Naive B cell (primary cell): Measurements from ENCODE around the gene ZNF212. TPM values are rescaled to one million over a fixed set of nuclear protein-coding genes. Genes with fewer than 3 reads are reported as not detected.
A peak's percentile ranks its signal among the peaks of the same experiment; 100 is the strongest.
"Not testable (repeated sequence)": the region's sequence is repeated elsewhere in the genome, so short reads cannot be mapped to it uniquely, and the experiment has no call there.

Experiments used
- ATAC-seq, 2 donors: fragments of 150-1000 bp; cut with Tn5 transposase; 2 replicates each; pipeline ENCODE4 v1.10.0; 2021; ENCODE audit warnings: low read depth in 2 of 2, mild to moderate bottlenecking in 2 of 2, moderate library complexity in 2 of 2
- DNase-seq: peaks from one replicate; pipeline ENCODE4 v3.0.0; 2022
- H3K27ac Mint-ChIP-seq, 6 donors: one replicate each; pipeline ENCODE4 v1.8.0; 2020 to 2022; ENCODE audit warnings: mild to moderate bottlenecking in 6 of 6, mixed read lengths in 6 of 6, moderate library complexity in 5 of 6, inconsistent platforms in 2 of 6
- H3K27me3 Mint-ChIP-seq, 3 donors: one replicate each; pipeline ENCODE4 v1.8.0; 2021 to 2022; ENCODE audit warnings: mixed read lengths in 3 of 3, mild to moderate bottlenecking in 1 of 3
- H3K36me3 Mint-ChIP-seq, 2 donors: one replicate each; pipeline ENCODE4 v1.8.0; 2020 to 2022; ENCODE audit warnings: mixed read lengths in 2 of 2, inconsistent platforms in 1 of 2, mild to moderate bottlenecking in 1 of 2
- H3K4me1 Mint-ChIP-seq, 3 donors: one replicate each; pipeline ENCODE4 v1.8.0; 2020 to 2022; ENCODE audit warnings: mixed read lengths in 3 of 3, inconsistent platforms in 1 of 3, mild to moderate bottlenecking in 1 of 3, moderate library complexity in 1 of 3
- H3K4me3 Mint-ChIP-seq, 8 donors: one replicate each; pipeline ENCODE4 v1.8.0; 2020 to 2022; ENCODE audit warnings: mild to moderate bottlenecking in 8 of 8, mixed read lengths in 8 of 8, moderate library complexity in 8 of 8, inconsistent platforms in 2 of 8
- H3K9me3 Mint-ChIP-seq, 7 donors: one replicate each; pipeline ENCODE4 v1.8.0; 2020 to 2022; ENCODE audit warnings: mixed read lengths in 7 of 7, mild to moderate bottlenecking in 5 of 7, inconsistent platforms in 2 of 7, moderate library complexity in 1 of 7
- polyA plus RNA-seq, 6 donors: library from polyadenylated mRNA; unstranded; fragments of 300-500 nt; fragmentation: Illumina TruSeq; gene quantifications; one replicate each; pipeline ENCODE4 v1.2.3, GENCODE V29; 2021; ENCODE audit warnings: low read depth in 6 of 6

The ZNF212 gene
- polyA plus RNA-seq, 6 donors from 2014 or later, result 1.8 to 10.3 (median 5.5) TPM

GRCh38 chr7:149225656-149226055 lies 13.8 kb upstream of the ZNF212 start:
- H3K27ac Mint-ChIP-seq, result peak overlapping the region in 1 of 6 donors; percentile 76
- peaks cover 0 to 5% (median 0%) of the 10 kb centered on the region in 3 donors for H3K4me1 Mint-ChIP-seq
- peak overlapping the region in 1 of 8 donors; percentile 35 for H3K4me3 Mint-ChIP-seq
- ATAC-seq, result no peak
- H3K27me3 Mint-ChIP-seq, result peaks cover 0 to 6% (median 5%) of the 10 kb centered on the region in 3 donors
- no peak for DNase-seq
- H3K9me3 Mint-ChIP-seq, result no peaks in the 10 kb centered on the region
- peaks cover 0 to 23% of the 10 kb centered on the region in 2 donors for H3K36me3 Mint-ChIP-seq

GRCh38 chr7:149226366-149226765 lies 13.1 kb upstream of the ZNF212 start:
- not testable (repeated sequence) for H3K9me3 Mint-ChIP-seq, DNase-seq, H3K4me3 Mint-ChIP-seq, H3K27me3 Mint-ChIP-seq, H3K4me1 Mint-ChIP-seq, ATAC-seq
- H3K27ac Mint-ChIP-seq, result peak overlapping the region in 1 of 6 donors; percentile 13
- H3K36me3 Mint-ChIP-seq, result peaks cover 0 to 19% of the 10 kb centered on the region in 2 donors

DNA sequence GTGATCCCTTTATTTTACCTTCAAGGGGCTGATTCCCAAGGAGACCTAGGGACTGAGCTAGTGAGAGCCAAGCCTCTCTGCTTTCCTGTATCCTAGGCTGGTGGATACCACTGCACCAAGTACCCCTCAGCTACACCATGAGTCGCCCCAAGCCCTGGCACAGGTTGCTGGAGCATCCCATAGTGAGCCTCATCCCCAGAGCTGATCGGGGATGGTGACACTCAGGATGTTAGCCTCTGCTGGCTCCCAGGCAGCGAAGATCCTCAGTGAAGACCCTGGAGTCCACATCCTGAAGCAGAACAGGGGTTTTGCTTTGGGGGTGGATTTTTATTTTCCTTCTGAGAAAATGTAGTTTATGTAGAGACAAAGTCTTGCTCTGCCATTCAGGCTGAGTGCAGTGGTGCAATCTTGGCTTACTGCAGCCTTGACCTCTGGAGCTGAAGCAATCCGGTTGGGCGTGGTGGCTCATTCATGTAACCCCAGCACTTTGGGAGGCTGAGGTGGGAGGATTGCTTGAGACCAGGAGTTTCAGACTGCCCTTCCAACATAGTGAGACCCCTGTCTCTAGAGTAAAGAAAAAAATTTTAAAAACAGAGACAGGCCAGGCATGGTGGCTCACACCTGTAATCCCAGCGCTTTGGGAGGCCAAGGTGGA lies 12.5 kb upstream of the ZNF212 start:
- Mint-ChIP-seq H3K27ac (no peak overlapping the region), H3K4me1 (no peaks in the 10 kb centered on the region), H3K4me3 (no peak overlapping the region), H3K27me3 (peaks cover 0 to 6% (median 5%) of the 10 kb centered on the region in 3 donors), H3K9me3 (no peaks in the 10 kb centered on the region), H3K36me3 (peaks cover 0 to 13% of the 10 kb centered on the region in 2 donors)
- no peak for ATAC-seq
- no peak for DNase-seq

- H3K36me3 Mint-ChIP-seq, result peaks cover 0 to 13% of the 10 kb centered on the region in 2 donors
- H3K4me3 Mint-ChIP-seq, result no peak overlapping the region
- ATAC-seq, result no peak
- H3K27ac Mint-ChIP-seq, result peak overlapping the region in 1 of 6 donors; percentile 3
- no peaks in the 10 kb centered on the region for H3K4me1 Mint-ChIP-seq
- H3K27me3 Mint-ChIP-seq, result peaks cover 10 to 18% (median 12%) of the 10 kb centered on the region in 3 donors
- no peaks in the 10 kb centered on the region for H3K9me3 Mint-ChIP-seq
- DNase-seq, result no peak
These were observed 10.5 kb upstream of the ZNF212 start for GRCh38 chr7:149228831-149229471.

DNA sequence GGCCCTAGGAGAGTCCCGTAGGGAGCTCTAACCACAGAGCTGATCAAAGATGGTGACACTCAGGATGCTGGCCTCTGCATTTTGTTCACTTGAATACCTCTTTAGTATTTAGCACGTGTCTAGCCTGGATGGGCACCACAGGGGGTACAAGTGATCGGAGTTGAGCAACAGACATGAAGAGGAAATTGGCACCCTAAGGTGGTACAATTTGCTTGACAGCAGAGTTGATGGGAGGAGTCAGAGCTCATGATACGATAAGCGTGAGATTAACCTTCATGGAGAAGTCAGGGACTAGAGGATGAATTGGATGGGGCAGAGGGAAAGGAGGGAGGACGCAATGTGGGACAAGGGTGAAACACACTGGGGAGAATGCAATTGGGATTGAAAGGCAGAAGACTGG lies 9.9 kb upstream of the ZNF212 start:
- H3K27ac Mint-ChIP-seq, result peak overlapping the region in 1 of 6 donors; percentile 31

GRCh38 chr7:149232362-149232761 lies 7.1 kb upstream of the ZNF212 start:
- no peak for ATAC-seq
- Mint-ChIP-seq H3K36me3 (no peaks in the 10 kb centered on the region), H3K4me1 (no peaks in the 10 kb centered on the region), H3K27ac (no peak overlapping the region), H3K4me3 (peak overlapping the region in 1 of 8 donors; percentile 60), H3K27me3 (peaks cover 12 to 31% (median 15%) of the 10 kb centered on the region in 3 donors), H3K9me3 (no peaks in the 10 kb centered on the region)
- no peak for DNase-seq

More for the DNA sequence above, 9.9 kb upstream of the ZNF212 start:
- Mint-ChIP-seq H3K4me1 (no peaks in the 10 kb centered on the region), H3K4me3 (no peak overlapping the region), H3K36me3 (peaks cover 0 to 13% of the 10 kb centered on the region in 2 donors), H3K9me3 (no peaks in the 10 kb centered on the region), H3K27me3 (peaks cover 10 to 22% (median 12%) of the 10 kb centered on the region in 3 donors)
- DNase-seq, result no peak
- ATAC-seq, result no peak

GRCh38 chr7:149233655-149234204 lies 5.7 kb upstream of the ZNF212 start:
- DNase-seq, ATAC-seq, H3K4me3 Mint-ChIP-seq, H3K9me3 Mint-ChIP-seq, H3K27ac Mint-ChIP-seq, H3K4me1 Mint-ChIP-seq, H3K36me3 Mint-ChIP-seq: not testable (repeated sequence)
- peaks cover 12 to 31% (median 15%) of the 10 kb centered on the region in 3 donors for H3K27me3 Mint-ChIP-seq

DNA sequence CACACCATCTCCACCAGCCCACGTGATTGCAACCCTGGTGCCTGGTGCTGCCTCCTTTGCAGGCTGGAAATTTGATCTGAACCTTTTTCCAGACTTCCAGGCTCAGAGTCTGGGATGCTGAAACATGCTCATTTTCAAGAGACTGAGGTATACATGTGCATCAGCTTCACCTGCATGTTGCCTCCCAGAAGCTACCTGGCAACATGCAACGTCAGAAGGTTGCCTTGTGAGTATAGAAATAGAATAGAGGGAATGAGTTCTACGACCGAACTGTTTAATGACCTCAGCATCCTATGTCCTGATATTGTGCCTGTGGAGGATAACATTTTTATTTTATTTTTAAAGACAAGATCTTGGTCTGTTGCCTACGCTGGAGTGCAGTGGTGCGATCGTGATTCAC lies 1.9 kb upstream of the ZNF212 start:
- H3K9me3 Mint-ChIP-seq, result peaks cover 0 to 2% (median under 1%) of the 10 kb centered on the region in 7 donors
- H3K4me1 Mint-ChIP-seq, result peaks cover 20 to 31% (median 24%) of the 10 kb centered on the region in 3 donors
- DNase-seq (no peak), ATAC-seq (no peak)
- H3K27me3 Mint-ChIP-seq, result peaks cover 7 to 23% (median 7%) of the 10 kb centered on the region in 3 donors
- H3K27ac Mint-ChIP-seq, result peak overlapping the region in 1 of 6 donors; percentile 19
- peak overlapping the region in 2 of 8 donors; percentile 44 to 97 for H3K4me3 Mint-ChIP-seq
- H3K36me3 Mint-ChIP-seq, result peaks cover under 1 to 2% of the 10 kb centered on the region in 2 donors

- peaks cover 5 to 8% of the 10 kb centered on the region in 2 donors for H3K36me3 Mint-ChIP-seq
- ATAC-seq (no peak), DNase-seq (no peak)
- H3K27me3 Mint-ChIP-seq, result peaks cover 2 to 18% (median 6%) of the 10 kb centered on the region in 3 donors
- peaks cover 0 to 5% (median 4%) of the 10 kb centered on the region in 7 donors for H3K9me3 Mint-ChIP-seq
- peaks cover 24 to 37% (median 24%) of the 10 kb centered on the region in 3 donors for H3K4me1 Mint-ChIP-seq
- peak overlapping the region in 3 of 6 donors; percentile 5 to 89 (median 17) for H3K27ac Mint-ChIP-seq
- peak overlapping the region; percentile 13 to 97 (median 91) for H3K4me3 Mint-ChIP-seq
These were observed 1.4 kb upstream of the ZNF212 start for GRCh38 chr7:149238051-149238450.

GRCh38 chr7:149240637-149241036 lies 1.2 kb downstream of the ZNF212 start:
- DNase-seq (no peak), ATAC-seq (no peak)
- Mint-ChIP-seq H3K4me3 (peak overlapping the region; percentile 81 to 97 (median 92)), H3K27ac (peak overlapping the region in 2 of 6 donors; percentile 70 to 90), H3K27me3 (peaks cover 0 to 9% (median 6%) of the 10 kb centered on the region in 3 donors), H3K4me1 (peaks cover 35 to 54% (median 38%) of the 10 kb centered on the region in 3 donors), H3K36me3 (peaks cover 5 to 8% of the 10 kb centered on the region in 2 donors), H3K9me3 (peaks cover 0 to 5% (median 4%) of the 10 kb centered on the region in 7 donors)

DNA sequence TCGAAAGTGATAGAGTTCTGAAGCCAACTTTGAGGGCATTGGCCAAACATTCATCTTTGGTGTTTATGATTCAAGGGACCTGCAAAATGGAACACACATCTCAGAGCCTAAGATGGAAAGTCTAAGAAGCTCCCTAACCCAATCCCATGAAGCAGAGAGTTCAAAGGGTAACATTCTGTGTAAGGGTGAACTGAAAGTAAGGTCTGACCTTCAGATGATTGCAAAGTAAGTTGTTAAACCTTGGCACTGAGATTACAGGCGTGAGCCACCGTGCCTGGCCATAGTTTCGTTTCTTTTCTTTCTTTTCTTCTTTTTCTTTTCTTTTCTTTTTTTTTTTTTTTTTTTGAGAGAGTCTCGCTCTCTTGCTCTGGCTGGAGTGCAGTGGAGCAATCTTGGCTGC lies 2.2 kb downstream of the ZNF212 start:
- no peak overlapping the region for H3K27ac Mint-ChIP-seq
- ATAC-seq, result no peak
- H3K4me3 Mint-ChIP-seq, result peak overlapping the region in 5 of 8 donors; percentile 63 to 97 (median 91)
- peaks cover 41 to 59% (median 47%) of the 10 kb centered on the region in 3 donors for H3K4me1 Mint-ChIP-seq
- peaks cover 0 to 2% (median under 1%) of the 10 kb centered on the region in 3 donors for H3K27me3 Mint-ChIP-seq
- H3K36me3 Mint-ChIP-seq, result peaks cover 5 to 8% of the 10 kb centered on the region in 2 donors
- DNase-seq, result no peak
- H3K9me3 Mint-ChIP-seq, result peaks cover 0 to 5% (median 4%) of the 10 kb centered on the region in 7 donors

DNA sequence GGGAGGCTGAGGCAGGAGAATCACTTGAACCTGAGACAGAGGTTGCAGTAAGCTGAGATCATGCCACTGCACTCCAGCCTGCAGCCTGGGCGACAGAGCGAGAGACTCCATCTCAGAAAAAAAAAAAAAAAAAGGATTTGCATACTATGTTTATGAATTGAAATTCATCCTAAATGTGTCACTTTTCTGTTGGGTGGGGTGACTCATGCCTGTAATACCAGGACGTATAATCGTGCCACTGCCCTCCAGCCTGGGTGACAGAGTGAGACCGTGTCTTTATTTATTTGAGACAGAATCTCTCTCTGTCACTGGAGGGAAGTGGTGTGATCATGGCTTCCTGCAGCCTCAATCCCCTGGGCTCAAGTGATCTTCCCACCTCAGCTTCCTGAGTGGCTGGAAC lies 5.8 kb downstream of the ZNF212 start:
- peaks cover 42 to 48% (median 47%) of the 10 kb centered on the region in 3 donors for H3K4me1 Mint-ChIP-seq
- ATAC-seq (peak; percentile 27 to 59), DNase-seq (no peak)
- H3K9me3 Mint-ChIP-seq, result peaks cover 0 to 5% (median 4%) of the 10 kb centered on the region in 7 donors
- no peaks in the 10 kb centered on the region for H3K27me3 Mint-ChIP-seq
- H3K27ac Mint-ChIP-seq, result peak overlapping the region in 1 of 6 donors; percentile 41
- peaks cover 5 to 8% of the 10 kb centered on the region in 2 donors for H3K36me3 Mint-ChIP-seq
- peak overlapping the region in 1 of 8 donors; percentile 35 for H3K4me3 Mint-ChIP-seq

DNA sequence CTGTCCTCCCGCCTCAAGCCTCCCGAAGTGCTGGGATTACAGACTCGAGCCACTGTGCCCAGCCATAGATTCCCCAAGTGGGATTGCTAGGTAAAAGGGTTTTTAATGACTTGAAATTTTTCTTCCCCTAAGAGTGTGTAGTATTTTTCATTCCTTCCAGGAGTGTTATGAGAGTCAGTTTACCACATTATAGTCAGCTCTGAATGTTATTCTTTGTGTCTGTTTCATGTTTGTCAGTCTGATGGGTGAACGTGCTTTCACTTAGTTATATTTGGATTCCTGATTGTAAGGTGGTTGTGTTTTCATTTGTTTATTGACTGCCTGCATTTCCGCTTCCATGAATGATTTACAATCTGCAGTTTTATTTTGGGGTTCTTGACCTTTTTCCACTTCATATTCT lies 6.3 kb downstream of the ZNF212 start:
- H3K27ac Mint-ChIP-seq, result peak overlapping the region in 3 of 6 donors; percentile 4 to 41 (median 21)
- peaks cover 0 to 5% (median 4%) of the 10 kb centered on the region in 7 donors for H3K9me3 Mint-ChIP-seq
- H3K27me3 Mint-ChIP-seq, result no peaks in the 10 kb centered on the region
- DNase-seq (no peak), ATAC-seq (no peak)
- H3K4me3 Mint-ChIP-seq, result peak overlapping the region in 2 of 8 donors; percentile 9 to 35
- H3K36me3 Mint-ChIP-seq, result peaks cover 8% of the 10 kb centered on the region in 2 donors
- H3K4me1 Mint-ChIP-seq, result peaks cover 37 to 46% (median 44%) of the 10 kb centered on the region in 3 donors
